Chondrocyte (in vitro differentiated cells): ENCODE results near the gene SYT15. TPM values are rescaled to one million over a fixed set of nuclear protein-coding genes. Genes with fewer than 3 reads are reported as not detected.

ENCODE experiments used
- DNase-seq: peaks from one replicate; pipeline ENCODE4 v3.0.0; 2021; ENCODE audit warnings: mixed read lengths, low spot score
- H3K27ac Mint-ChIP-seq: one replicate; pipeline ENCODE4 v1.8.0; 2021; ENCODE audit warnings: mild to moderate bottlenecking, moderate library complexity, mixed read lengths; ENCODE audit not compliant: unreplicated experiment
- H3K27me3 Mint-ChIP-seq: 2 replicates; pipeline ENCODE4 v1.8.0; 2021; ENCODE audit warnings: low read depth, mixed read lengths
- H3K36me3 Mint-ChIP-seq: 2 replicates; pipeline ENCODE4 v1.8.0; 2021; ENCODE audit warnings: low read depth, mixed read lengths
- H3K4me1 Mint-ChIP-seq: 2 replicates; pipeline ENCODE4 v1.8.0; 2021; ENCODE audit warnings: low read depth, mild to moderate bottlenecking, mixed read lengths
- H3K4me3 Mint-ChIP-seq: one replicate; pipeline ENCODE4 v1.8.0; 2021; ENCODE audit warnings: mild to moderate bottlenecking, moderate library complexity, mixed read lengths; ENCODE audit not compliant: unreplicated experiment
- H3K9me3 Mint-ChIP-seq: 2 replicates; pipeline ENCODE4 v1.8.0; 2021; ENCODE audit warnings: low read depth, mixed read lengths
- total RNA-seq: library from RNA; stranded (reverse); gene quantifications from 3 replicates; pipeline ENCODE4 v1.2.1, GENCODE V29; 2021
- TF ChIP-seq, protein P1 (sequence below): fragments of 200-600 bp; sonication (generic); IDR thresholded peaks from 2 replicates; pipeline ENCODE4 v1.5.0; 2021; ENCODE audit warnings: antibody characterized with exemption, mild to moderate bottlenecking, moderate library complexity

Gene SYT15
- total RNA-seq, 1 donor from 2014 or later = 14.5 TPM

- no peaks in the 10 kb centered on the region for H3K36me3 Mint-ChIP-seq
Measured at GRCh38 chr10:46550795-46551700, 27.9 kb upstream of the SYT15 start.

DNA sequence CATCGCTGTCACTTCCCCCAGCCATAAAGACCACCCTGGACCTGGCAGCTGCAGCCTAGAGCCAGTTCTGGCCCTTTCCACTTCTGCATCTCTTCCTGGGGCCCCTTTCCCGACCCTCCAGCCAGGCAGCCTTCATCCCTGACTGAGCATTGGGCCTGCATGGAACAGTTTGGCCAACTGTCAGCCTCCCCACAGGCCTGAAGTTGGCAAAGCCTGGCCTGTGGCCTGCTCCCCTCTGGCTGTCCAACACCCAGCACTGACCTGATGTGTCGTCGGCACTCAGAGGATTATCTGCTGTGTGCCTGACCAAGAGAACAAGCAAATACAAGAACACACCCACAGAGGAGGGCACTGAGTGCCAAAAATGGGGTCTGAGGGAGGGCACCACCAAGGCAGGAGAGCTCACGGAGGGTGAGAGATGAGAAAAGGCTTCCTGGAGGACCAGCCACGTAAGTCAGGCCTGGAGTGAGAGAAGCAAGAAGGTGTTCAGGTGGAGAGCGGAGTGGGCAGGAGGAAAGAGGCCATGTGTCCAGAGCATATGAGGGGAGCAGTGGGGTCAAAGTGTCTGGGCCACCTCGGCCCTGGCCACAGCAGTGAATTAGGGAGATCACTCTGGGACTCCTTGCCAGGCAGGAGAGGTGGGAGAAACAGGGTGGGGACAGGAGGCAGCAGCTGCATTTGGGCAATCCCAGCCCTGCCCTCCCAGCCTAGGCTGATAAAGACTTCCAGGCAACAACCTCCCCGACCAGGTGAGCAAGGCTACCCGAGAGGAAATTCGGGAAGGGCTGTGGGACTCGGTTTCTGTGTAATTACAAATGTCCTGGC is 27.0 kb upstream of the SYT15 start:
- Mint-ChIP-seq H3K4me3 (no peak overlapping the region), H3K27ac (no peak overlapping the region), H3K27me3 (peaks cover 2% of the 10 kb centered on the region), H3K4me1 (peaks cover 7% of the 10 kb centered on the region), H3K36me3 (no peaks in the 10 kb centered on the region), H3K9me3 (no peaks in the 10 kb centered on the region)
- DNase-seq = peak; percentile 94
- TF ChIP-seq, protein P1, sequence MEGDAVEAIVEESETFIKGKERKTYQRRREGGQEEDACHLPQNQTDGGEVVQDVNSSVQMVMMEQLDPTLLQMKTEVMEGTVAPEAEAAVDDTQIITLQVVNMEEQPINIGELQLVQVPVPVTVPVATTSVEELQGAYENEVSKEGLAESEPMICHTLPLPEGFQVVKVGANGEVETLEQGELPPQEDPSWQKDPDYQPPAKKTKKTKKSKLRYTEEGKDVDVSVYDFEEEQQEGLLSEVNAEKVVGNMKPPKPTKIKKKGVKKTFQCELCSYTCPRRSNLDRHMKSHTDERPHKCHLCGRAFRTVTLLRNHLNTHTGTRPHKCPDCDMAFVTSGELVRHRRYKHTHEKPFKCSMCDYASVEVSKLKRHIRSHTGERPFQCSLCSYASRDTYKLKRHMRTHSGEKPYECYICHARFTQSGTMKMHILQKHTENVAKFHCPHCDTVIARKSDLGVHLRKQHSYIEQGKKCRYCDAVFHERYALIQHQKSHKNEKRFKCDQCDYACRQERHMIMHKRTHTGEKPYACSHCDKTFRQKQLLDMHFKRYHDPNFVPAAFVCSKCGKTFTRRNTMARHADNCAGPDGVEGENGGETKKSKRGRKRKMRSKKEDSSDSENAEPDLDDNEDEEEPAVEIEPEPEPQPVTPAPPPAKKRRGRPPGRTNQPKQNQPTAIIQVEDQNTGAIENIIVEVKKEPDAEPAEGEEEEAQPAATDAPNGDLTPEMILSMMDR = no peak

More at GRCh38 chr10:46550795-46551700, 27.9 kb upstream of the SYT15 start:
- no peak overlapping the region for H3K4me3 Mint-ChIP-seq
- H3K9me3 Mint-ChIP-seq = no peaks in the 10 kb centered on the region
- H3K4me1 Mint-ChIP-seq = peaks cover 4% of the 10 kb centered on the region
- DNase-seq = peak; percentile 84
- H3K27me3 Mint-ChIP-seq = peaks cover under 1% of the 10 kb centered on the region
- no peak overlapping the region for H3K27ac Mint-ChIP-seq
- TF ChIP-seq, protein P1 = no peak

DNA sequence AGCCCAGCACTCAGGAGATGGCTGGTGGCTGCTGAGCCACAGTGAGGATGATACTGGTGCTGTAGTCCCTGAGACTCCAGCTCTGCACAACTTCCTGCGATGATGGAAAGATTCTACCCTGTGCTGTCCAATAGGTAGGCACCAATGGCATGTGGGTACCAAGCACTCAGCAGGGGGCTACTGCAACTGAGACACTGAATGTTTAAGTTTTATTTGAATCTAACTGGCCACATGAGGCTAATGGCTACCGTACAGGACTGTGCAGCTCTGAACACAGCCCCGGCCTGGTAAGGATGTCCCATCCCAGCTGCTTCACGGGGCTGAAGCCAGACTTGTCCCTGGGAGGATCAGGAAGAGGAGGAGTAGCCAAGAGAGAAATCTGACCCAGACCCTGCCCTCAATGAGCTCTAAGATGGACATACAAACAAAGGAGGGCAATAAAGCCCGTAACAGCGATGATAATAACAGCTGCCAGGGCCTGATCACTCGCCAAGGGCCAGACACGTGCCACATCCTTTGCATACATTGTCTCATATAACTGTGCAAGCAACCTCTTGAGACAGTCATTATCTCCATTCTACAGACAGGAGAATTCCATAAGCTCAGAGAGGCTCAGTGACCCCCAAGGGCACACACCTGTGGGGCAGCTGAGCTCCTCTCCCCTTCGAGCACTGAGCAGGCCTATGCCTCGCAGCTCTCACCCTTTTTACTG is 26.2 kb upstream of the SYT15 start:
- H3K9me3 Mint-ChIP-seq = no peaks in the 10 kb centered on the region
- H3K36me3 Mint-ChIP-seq = no peaks in the 10 kb centered on the region
- TF ChIP-seq, protein P1 = no peak
- peaks cover 10% of the 10 kb centered on the region for H3K4me1 Mint-ChIP-seq
- no peak overlapping the region for H3K4me3 Mint-ChIP-seq
- H3K27ac Mint-ChIP-seq = no peak overlapping the region
- peak; percentile 79 for DNase-seq
- H3K27me3 Mint-ChIP-seq = peaks cover 6% of the 10 kb centered on the region

DNA sequence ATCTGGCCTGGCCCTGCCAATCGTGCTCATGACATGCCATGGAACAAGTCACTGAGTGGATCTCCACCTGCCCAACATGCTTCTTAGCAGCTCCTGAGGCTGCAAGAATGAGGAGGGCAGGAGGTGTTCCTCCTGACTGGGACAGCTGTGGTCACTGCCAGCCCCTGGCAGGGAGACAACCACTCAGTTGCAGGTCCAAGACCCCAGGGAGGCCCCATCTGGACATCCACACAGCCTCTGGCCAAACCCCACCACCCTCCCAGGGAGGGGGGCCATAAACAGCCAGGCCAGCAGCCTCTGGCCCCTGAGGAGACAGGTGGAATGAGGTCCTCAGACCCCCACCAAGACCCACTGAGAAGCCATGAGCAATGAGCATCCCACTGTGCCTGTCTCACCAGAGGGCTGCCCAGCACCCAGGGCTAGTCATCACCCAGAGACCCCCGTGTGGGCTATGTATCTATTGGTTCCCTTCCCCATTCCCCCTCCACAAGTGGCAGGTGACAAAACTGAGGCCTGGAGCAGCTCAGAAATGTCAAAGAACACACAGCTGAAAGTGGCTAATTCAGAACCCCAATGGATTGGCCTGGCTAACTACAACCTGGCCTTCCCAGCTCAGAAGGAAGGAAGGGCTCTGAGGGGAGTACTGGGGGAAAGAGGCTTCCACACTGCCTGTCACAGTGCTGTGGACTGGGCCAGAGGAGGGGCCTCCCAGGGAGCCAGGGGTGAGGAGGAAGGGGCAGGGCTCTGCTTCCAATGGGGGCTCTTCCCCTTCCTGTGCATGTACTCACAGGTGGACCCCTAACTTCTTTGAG is 25.5 kb upstream of the SYT15 start:
- TF ChIP-seq, protein P1 = no peak
- H3K4me1 Mint-ChIP-seq = peaks cover 10% of the 10 kb centered on the region
- DNase-seq = peak; percentile 94
- H3K27me3 Mint-ChIP-seq = peaks cover 9% of the 10 kb centered on the region
- no peak overlapping the region for H3K27ac Mint-ChIP-seq
- H3K9me3 Mint-ChIP-seq = no peaks in the 10 kb centered on the region
- H3K36me3 Mint-ChIP-seq = no peaks in the 10 kb centered on the region
- H3K4me3 Mint-ChIP-seq = no peak overlapping the region
